H9 (cell line): ENCODE results near the gene CFP. TPM values are rescaled to one million over a fixed set of nuclear protein-coding genes. Genes with fewer than 3 reads are reported as not detected.

Experiments used
- DNase-seq: peaks from one replicate; pipeline ENCODE4 v3.0.0-alpha.2; 2017
- H2AFZ ChIP-seq: one replicate; pipeline ENCODE4 v1.6.1; 2013; ENCODE audit warnings: mild to moderate bottlenecking, low read length, control low read depth, moderate library complexity
- H2AK5ac ChIP-seq: 2 replicates; pipeline ENCODE4 v1.6.1; 2013; ENCODE audit warnings: low read length, control low read depth, mixed read lengths; ENCODE audit not compliant: insufficient read length
- H2BK120ac ChIP-seq: one replicate; pipeline ENCODE4 v1.6.1; 2013; ENCODE audit warnings: low read depth, mild to moderate bottlenecking, low read length, control low read depth, inconsistent platforms; ENCODE audit not compliant: poor library complexity, severe bottlenecking
- H2BK12ac ChIP-seq: 2 replicates; pipeline ENCODE4 v1.6.1; 2013; ENCODE audit warnings: low read length, control low read depth, mixed read lengths, low read depth; ENCODE audit not compliant: insufficient read length
- H2BK15ac ChIP-seq: 2 replicates; pipeline ENCODE4 v1.6.1; 2013; ENCODE audit warnings: low read depth, low read length, control low read depth
- H2BK20ac ChIP-seq: one replicate; pipeline ENCODE4 v1.6.1; 2013; ENCODE audit warnings: low read depth, mild to moderate bottlenecking, low read length, control low read depth, inconsistent platforms; ENCODE audit not compliant: poor library complexity, severe bottlenecking
- H2BK5ac ChIP-seq: 2 replicates; pipeline ENCODE4 v1.6.1; 2013; ENCODE audit warnings: low read length, control low read depth, mixed read lengths; ENCODE audit not compliant: insufficient read length
- H3K14ac ChIP-seq: 2 replicates; pipeline ENCODE4 v1.6.1; 2013; ENCODE audit warnings: low read length, control low read depth; ENCODE audit not compliant: insufficient read depth
- H3K18ac ChIP-seq: 2 replicates; pipeline ENCODE4 v1.6.1; 2013; ENCODE audit warnings: low read depth, mild to moderate bottlenecking, mixed read lengths, low read length, control low read depth; ENCODE audit not compliant: insufficient read length
- H3K23ac ChIP-seq: 2 replicates; pipeline ENCODE4 v1.6.1; 2013; ENCODE audit warnings: low read length, control low read depth, mixed read lengths, low read depth; ENCODE audit not compliant: insufficient read length
- H3K23me2 ChIP-seq: 2 replicates; pipeline ENCODE4 v1.6.1; 2013; ENCODE audit warnings: low read depth, mild to moderate bottlenecking, mixed read lengths, low read length, control low read depth; ENCODE audit not compliant: insufficient read length, poor library complexity, severe bottlenecking
- H3K27ac ChIP-seq: 2 replicates; pipeline ENCODE4 v1.5.1; 2013; ENCODE audit warnings: low read length, control low read depth, mixed read lengths, low read depth; ENCODE audit not compliant: insufficient read length
- H3K27me3 ChIP-seq: 2 replicates; pipeline ENCODE4 v1.6.1; 2013; ENCODE audit warnings: low read length, control low read depth, inconsistent platforms; ENCODE audit not compliant: insufficient read depth
- H3K4ac ChIP-seq: 2 replicates; pipeline ENCODE4 v1.6.1; 2013; ENCODE audit warnings: low read depth, mild to moderate bottlenecking, control low read depth, inconsistent platforms, low read length, moderate library complexity
- H3K4me1 ChIP-seq: 2 replicates; pipeline ENCODE4 v1.6.1; 2013; ENCODE audit warnings: low read length, control low read depth, inconsistent platforms; ENCODE audit not compliant: insufficient read depth
- H3K4me2 ChIP-seq: 2 replicates; pipeline ENCODE4 v1.6.1; 2013; ENCODE audit warnings: low read length, control low read depth, mixed read lengths; ENCODE audit not compliant: insufficient read length, insufficient read depth
- H3K56ac ChIP-seq: 2 replicates; pipeline ENCODE4 v1.6.1; 2013; ENCODE audit warnings: low read depth, mild to moderate bottlenecking, mixed read lengths, low read length, control low read depth; ENCODE audit not compliant: insufficient read length
- H3K79me1 ChIP-seq: 2 replicates; pipeline ENCODE4 v1.6.1; 2013; ENCODE audit warnings: low read depth, mild to moderate bottlenecking, moderate library complexity, low read length, control low read depth, inconsistent platforms; ENCODE audit not compliant: insufficient read depth, poor library complexity, severe bottlenecking
- H3K79me2 ChIP-seq: 2 replicates; pipeline ENCODE4 v1.6.1; 2013; ENCODE audit warnings: low read length, control low read depth, inconsistent platforms; ENCODE audit not compliant: insufficient read depth
- H3K9ac ChIP-seq: 2 replicates; pipeline ENCODE4 v1.6.1; 2013; ENCODE audit warnings: low read length, control low read depth, mixed read lengths; ENCODE audit not compliant: insufficient read length; ENCODE audit errors: extremely low read depth
- H3K9me3 ChIP-seq: one replicate; pipeline ENCODE4 v1.6.1; 2013; ENCODE audit warnings: low read depth, low read length, inconsistent platforms; ENCODE audit not compliant: control insufficient read depth
- H3T11ph ChIP-seq: one replicate; pipeline ENCODE4 v1.6.1; 2013; ENCODE audit warnings: mild to moderate bottlenecking, low read length, control low read depth, inconsistent platforms
- H4K20me1 ChIP-seq: one replicate; pipeline ENCODE4 v1.6.1; 2013; ENCODE audit not compliant: control insufficient read depth, insufficient read length, insufficient read depth
- H4K5ac ChIP-seq: 2 replicates; pipeline ENCODE4 v1.6.1; 2013; ENCODE audit warnings: low read depth, mild to moderate bottlenecking, mixed read lengths, low read length, control low read depth; ENCODE audit not compliant: insufficient read length
- H4K8ac ChIP-seq: replicated peaks from 2 replicates; pipeline ENCODE4 v1.6.1; 2013; ENCODE audit warnings: low read length, control low read depth, mixed read lengths, low read depth; ENCODE audit not compliant: insufficient read length
- H4K91ac ChIP-seq: 2 replicates; pipeline ENCODE4 v1.6.1; 2013; ENCODE audit warnings: low read depth, mild to moderate bottlenecking, moderate library complexity, mixed read lengths, low read length, control low read depth; ENCODE audit not compliant: insufficient read length
- H3K27ac Mint-ChIP-seq, 3 experiments: 2 replicates in 2 of 3; 3 replicates in 1 of 3; pipeline ENCODE4 v1.8.0; 2020 to 2021; ENCODE audit warnings: mixed read lengths in 3 of 3, mild to moderate bottlenecking in 1 of 3, moderate library complexity in 1 of 3
- H3K27me3 Mint-ChIP-seq: 2 replicates; pipeline ENCODE4 v1.8.0; 2021; ENCODE audit warnings: low read depth, mild to moderate bottlenecking, moderate library complexity, mixed read lengths
- H3K36me3 Mint-ChIP-seq, 3 experiments: 2 replicates in 2 of 3; 3 replicates in 1 of 3; pipeline ENCODE4 v1.8.0; 2020 to 2021; ENCODE audit warnings: low read depth in 3 of 3, mixed read lengths in 3 of 3; ENCODE audit not compliant: insufficient read depth in 1 of 3
- H3K4me1 Mint-ChIP-seq, 2 experiments: 2 replicates each; pipeline ENCODE4 v1.8.0; 2020; ENCODE audit warnings: mixed read lengths in 2 of 2
- H3K4me3 Mint-ChIP-seq, 2 experiments: 2 replicates in 1 of 2; 3 replicates in 1 of 2; pipeline ENCODE4 v1.8.0; 2020 to 2021; ENCODE audit warnings: mild to moderate bottlenecking in 2 of 2, mixed read lengths in 2 of 2, moderate library complexity in 1 of 2
- H3K9me3 Mint-ChIP-seq, 2 experiments: 2 replicates in 1 of 2; 3 replicates in 1 of 2; pipeline ENCODE4 v1.8.0; 2020; ENCODE audit warnings: mild to moderate bottlenecking in 2 of 2, mixed read lengths in 2 of 2, moderate library complexity in 1 of 2
- WGBS: extraction: QIAGEN DNeasy Blood & Tissue Kit; methylation state at CpG from one replicate; pipeline ENCODE4 v1.1.7; 2013; ENCODE audit warnings: missing lambda C conversion rate, low lambda C conversion rate, mixed read lengths; ENCODE audit not compliant: insufficient read length; ENCODE audit errors: extremely low coverage; 5-methylcytosine and 5-hydroxymethylcytosine counted together
- total RNA-seq: library from RNA; stranded (reverse); gene quantifications from 2 replicates; pipeline ENCODE4 v1.2.1, GENCODE V29; 2021
- TF ChIP-seq, protein P1 (sequence below): fragments of 200-600 bp; sonication (generic); conservative IDR thresholded peaks from 3 replicates; pipeline ENCODE4 v1.8.0; 2021; ENCODE audit warnings: antibody characterized with exemption, mild to moderate bottlenecking

The CFP gene
- total RNA-seq, 1 experiment from 2014 or later, result 2.3 TPM

DNA sequence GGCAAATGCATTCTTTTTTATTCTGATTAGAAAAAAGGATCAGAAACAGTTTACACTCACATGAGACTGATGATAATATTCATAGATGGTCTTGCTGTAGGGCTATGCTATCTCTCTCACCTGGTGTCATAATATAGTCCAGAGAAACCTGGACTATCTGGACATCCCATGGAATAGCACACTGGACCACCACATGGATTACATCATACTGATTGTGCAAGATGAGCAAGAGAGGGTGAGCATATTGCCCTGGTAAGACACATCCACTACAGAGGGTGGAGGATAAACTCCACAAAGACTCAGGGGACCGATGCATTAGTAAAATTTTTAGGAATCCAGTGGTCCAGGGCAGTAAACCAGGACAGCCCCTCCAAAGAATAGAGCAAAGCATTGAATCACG, 18.2 kb downstream of the CFP start:
- no peak overlapping the region for H2AK5ac ChIP-seq
- H3K27me3 Mint-ChIP-seq, result no peaks in the 10 kb centered on the region; the same call in 1 of the 2 replicates
- H3K23ac ChIP-seq, result no peak overlapping the region
- no peak overlapping the region for H3K9ac ChIP-seq
- H3K27ac Mint-ChIP-seq, result no peak overlapping the region
- no peak overlapping the region for H3T11ph ChIP-seq
- no peak overlapping the region for H2AFZ ChIP-seq
- no peak overlapping the region for H2BK15ac ChIP-seq
- no peak overlapping the region for H4K5ac ChIP-seq
- H3K56ac ChIP-seq, result no peak overlapping the region
- no peak overlapping the region for H3K4me2 ChIP-seq
- no peaks in the 10 kb centered on the region for H3K79me1 ChIP-seq
- H3K23me2 ChIP-seq, result no peaks in the 10 kb centered on the region
- WGBS, result no CpG with 5 or more reads among the region's 2 CpGs
- no peak overlapping the region for H4K91ac ChIP-seq
- H3K4me1 ChIP-seq, result no peaks in the 10 kb centered on the region; the same call in 1 of the 2 replicates
- H3K18ac ChIP-seq, result no peak overlapping the region
- no peaks in the 10 kb centered on the region for H3K79me2 ChIP-seq
- H3K14ac ChIP-seq, result no peak overlapping the region
- no peaks in the 10 kb centered on the region for H4K20me1 ChIP-seq
- no peak overlapping the region for H2BK20ac ChIP-seq
- TF ChIP-seq, protein P1, sequence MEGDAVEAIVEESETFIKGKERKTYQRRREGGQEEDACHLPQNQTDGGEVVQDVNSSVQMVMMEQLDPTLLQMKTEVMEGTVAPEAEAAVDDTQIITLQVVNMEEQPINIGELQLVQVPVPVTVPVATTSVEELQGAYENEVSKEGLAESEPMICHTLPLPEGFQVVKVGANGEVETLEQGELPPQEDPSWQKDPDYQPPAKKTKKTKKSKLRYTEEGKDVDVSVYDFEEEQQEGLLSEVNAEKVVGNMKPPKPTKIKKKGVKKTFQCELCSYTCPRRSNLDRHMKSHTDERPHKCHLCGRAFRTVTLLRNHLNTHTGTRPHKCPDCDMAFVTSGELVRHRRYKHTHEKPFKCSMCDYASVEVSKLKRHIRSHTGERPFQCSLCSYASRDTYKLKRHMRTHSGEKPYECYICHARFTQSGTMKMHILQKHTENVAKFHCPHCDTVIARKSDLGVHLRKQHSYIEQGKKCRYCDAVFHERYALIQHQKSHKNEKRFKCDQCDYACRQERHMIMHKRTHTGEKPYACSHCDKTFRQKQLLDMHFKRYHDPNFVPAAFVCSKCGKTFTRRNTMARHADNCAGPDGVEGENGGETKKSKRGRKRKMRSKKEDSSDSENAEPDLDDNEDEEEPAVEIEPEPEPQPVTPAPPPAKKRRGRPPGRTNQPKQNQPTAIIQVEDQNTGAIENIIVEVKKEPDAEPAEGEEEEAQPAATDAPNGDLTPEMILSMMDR, result no peak
- DNase-seq, result no peak
- no peak overlapping the region for H3K4ac ChIP-seq
- peaks cover 42% of the 10 kb centered on the region for H3K9me3 ChIP-seq
- no peaks in the 10 kb centered on the region for H3K27me3 ChIP-seq
- no peak overlapping the region for H2BK5ac ChIP-seq
- no peak overlapping the region for H3K4me3 Mint-ChIP-seq
- no peak overlapping the region for H4K8ac ChIP-seq
- H3K36me3 Mint-ChIP-seq, result peaks cover 5 to 19% (median 9%) of the 10 kb centered on the region in 3 experiments
- no peak overlapping the region for H3K27ac ChIP-seq
- H3K9me3 Mint-ChIP-seq, result peaks cover 79 to 83% of the 10 kb centered on the region in 2 experiments
- H2BK120ac ChIP-seq, result no peak overlapping the region
- peaks cover 11 to 26% of the 10 kb centered on the region in 2 experiments for H3K4me1 Mint-ChIP-seq
- no peak overlapping the region for H2BK12ac ChIP-seq
